Subcutaneous adipose tissue (tissue), 4 donors: ENCODE results near the gene RRAD. TPM values are rescaled to one million over a fixed set of nuclear protein-coding genes. Genes with fewer than 3 reads are reported as not detected.

ENCODE experiments used
- CTCF ChIP-seq: fragments of 450-650 bp; IDR thresholded peaks from one replicate; pipeline ENCODE4 v1.5.1; 2016; ENCODE audit warnings: low read depth, mild to moderate bottlenecking, control low read depth, antibody characterized with exemption, moderate library complexity
- total RNA-seq, 4 donors: library from RNA; depleted of rRNA; stranded (reverse); fragments of >200 nt; gene quantifications; one replicate each; pipeline ENCODE4 v1.1.0, GENCODE V29; 2016

RRAD gene
- total RNA-seq, 4 donors from 2014 or later, result 2.4 to 15.9 (median 9.8) TPM

GRCh38 chr16:66926961-66927436 is 1.7 kb upstream of the RRAD start:
- no peak for TF ChIP-seq CTCF

- no peak for TF ChIP-seq CTCF
Observed at GRCh38 chr16:66926171-66926947, 1.0 kb upstream of the RRAD start.

- TF ChIP-seq CTCF, result no peak
Observed at GRCh38 chr16:66924527-66925321, 611 bp downstream of the RRAD start.

- no peak for TF ChIP-seq CTCF
Observed at GRCh38 chr16:66923866-66924265, 1.5 kb downstream of the RRAD start.

- TF ChIP-seq CTCF, result no peak
Observed at GRCh38 chr16:66923247-66923731, 2.0 kb downstream of the RRAD start.

GRCh38 chr16:66921729-66922450 is 3.4 kb downstream of the RRAD start:
- TF ChIP-seq CTCF, result no peak
